GM19324 (cell line): ENCODE measurements around the gene FGF22.
"Not testable (repeated sequence)": the region's sequence is repeated elsewhere in the genome, so short reads cannot be mapped to it uniquely, and the experiment has no call there.

Experiments
- ATAC-seq: cut with Tn5 transposase; IDR thresholded peaks from one replicate; pipeline ENCODE4 v1.9.1; 2021; ENCODE audit warnings: mild to moderate bottlenecking, moderate library complexity; ENCODE audit not compliant: unreplicated experiment, low FRiP score

Gene FGF22

DNA sequence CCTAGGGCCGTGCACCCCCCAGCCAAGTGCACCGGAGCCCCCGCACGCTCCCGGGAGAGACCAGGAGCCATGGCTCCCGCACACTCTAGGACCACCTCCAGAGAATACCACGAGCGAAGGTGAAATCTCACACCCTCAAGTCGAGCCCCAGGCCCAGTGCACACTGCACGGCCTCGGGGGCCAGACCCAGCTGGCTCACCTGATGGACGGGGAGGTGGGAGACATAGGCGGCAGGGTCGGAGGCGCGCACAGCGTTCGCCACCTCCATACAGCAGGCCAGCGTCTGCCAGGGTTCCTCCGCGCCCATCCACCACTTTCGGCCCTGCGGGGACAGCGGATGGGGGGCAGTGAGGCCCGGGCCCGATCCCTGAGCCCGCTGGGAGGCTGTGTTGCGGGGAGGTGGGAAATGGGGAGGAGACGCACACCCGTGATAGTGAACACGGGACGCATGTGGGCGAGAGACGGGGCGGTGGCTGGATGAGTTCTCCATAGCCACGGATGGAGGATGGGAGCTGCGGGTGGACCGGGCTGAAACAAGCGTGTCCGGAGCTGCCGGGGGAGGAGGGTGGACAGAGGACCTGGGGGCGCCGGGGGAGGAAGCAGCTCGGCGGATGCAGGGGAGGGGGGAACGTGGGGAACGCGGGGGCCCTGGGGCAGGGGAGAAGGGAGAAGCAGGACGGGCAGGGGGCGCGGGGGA lies 19.4 kb upstream of the FGF22 start:
- no peak for ATAC-seq

GRCh38 chr19:621191-621590 lies 18.5 kb upstream of the FGF22 start:
- ATAC-seq, result not testable (repeated sequence)

GRCh38 chr19:621819-622218 lies 17.9 kb upstream of the FGF22 start:
- no peak for ATAC-seq

- no peak for ATAC-seq
Observed at GRCh38 chr19:622666-623065, 17.0 kb upstream of the FGF22 start.

DNA sequence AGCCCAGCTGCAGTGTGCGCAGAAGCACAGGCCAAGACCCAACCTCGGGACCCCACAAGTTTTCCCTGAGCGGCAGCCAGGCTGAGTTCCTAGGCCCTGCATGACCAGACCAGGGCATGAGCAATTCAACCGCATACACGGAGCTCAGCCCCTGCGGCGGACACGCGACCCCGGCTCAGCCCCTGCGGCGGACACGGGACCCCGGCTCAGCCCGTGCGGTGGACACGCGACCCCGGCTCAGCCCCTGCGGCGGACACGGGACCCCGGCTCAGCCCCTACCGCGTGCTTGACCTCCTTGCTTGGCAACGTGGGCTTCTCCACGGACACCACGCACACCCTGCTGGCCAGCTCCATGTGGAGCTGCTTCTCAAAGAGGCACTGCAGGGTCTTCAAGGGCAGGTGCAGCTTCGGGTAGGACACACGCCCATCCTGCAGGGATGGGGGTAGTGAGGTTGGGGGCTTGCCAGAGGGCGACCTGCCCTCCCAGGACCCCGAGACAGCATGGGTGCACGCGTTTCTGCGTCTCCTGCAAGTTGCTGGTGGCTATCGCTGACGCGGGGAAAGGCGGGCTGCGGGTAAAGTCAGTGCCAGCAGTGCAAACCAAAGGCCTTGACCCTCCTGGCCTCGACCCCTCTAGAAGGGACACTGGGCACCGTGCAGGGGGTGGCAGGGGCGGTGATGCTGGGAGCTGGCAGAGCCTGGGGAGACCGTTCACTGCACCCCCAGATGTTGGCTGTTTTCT lies 16.3 kb upstream of the FGF22 start:
- ATAC-seq, result no peak

- no peak for ATAC-seq
Observed at GRCh38 chr19:623974-624373, 15.7 kb upstream of the FGF22 start.

GRCh38 chr19:624433-625109 lies 15.1 kb upstream of the FGF22 start:
- ATAC-seq, result no peak

GRCh38 chr19:625257-625656 lies 14.4 kb upstream of the FGF22 start:
- ATAC-seq, result no peak

DNA sequence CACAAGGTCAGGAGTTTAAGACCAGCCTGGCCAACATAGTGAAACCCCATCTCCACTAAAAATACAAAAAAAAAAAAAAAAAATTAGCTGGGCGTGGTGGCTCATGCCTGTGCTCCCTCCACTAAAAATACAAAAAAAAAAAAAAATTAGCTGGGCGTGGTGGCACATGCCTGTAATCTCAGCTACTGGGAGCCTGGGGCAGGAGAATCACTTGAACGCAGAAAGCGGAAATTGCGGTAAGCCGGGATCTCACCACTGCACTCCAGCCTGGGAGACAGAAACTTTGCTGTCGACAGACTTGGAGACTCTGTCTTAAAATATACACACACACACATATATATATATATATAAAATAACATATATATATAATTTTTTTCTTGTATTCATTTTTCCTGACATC lies 13.1 kb upstream of the FGF22 start:
- ATAC-seq, result not testable (repeated sequence)

DNA sequence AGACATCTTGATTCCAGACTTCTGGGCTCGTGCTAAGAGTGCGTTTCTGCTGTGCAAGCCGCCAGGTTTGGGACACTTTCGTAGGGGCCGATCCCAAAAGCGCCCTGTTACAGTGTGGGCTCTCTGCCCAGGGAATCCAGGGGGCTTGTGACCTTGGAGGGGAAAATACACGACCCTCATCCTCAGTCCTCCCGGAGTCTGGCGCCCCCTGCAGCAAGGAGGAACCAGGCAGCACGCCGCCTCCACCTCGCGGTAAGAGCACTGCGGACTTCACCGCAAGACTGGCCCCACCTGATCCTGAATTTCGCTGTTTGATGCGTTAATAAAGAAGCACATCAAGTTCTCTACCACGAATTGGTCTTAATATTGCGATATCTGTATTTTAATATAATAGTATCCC lies 11.5 kb upstream of the FGF22 start:
- no peak for ATAC-seq

DNA sequence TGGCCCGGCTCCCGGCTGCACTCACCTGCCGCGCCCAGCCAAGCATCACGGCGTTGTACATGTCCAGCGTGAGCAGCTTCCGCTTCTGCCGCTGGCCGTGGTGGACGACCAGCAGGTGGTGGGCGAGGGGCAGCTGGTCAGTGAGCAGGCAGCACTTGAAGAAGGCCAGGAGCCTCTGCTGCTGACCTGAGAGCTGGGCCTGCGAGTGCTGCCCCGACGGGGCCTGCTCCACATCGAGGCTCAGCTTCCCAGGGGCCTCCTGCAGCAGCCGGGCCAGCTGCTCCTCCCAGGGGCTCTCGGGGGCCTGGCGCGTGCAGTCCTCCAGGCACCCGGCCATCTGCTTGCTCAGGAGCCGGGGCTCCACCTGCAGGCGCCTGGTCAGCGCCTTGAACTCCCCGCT lies 10.2 kb upstream of the FGF22 start:
- ATAC-seq, result not testable (repeated sequence)

GRCh38 chr19:629961-630714 lies 9.5 kb upstream of the FGF22 start:
- ATAC-seq, result no peak

GRCh38 chr19:632579-633067 lies 7.1 kb upstream of the FGF22 start:
- ATAC-seq, result peak; percentile 27

GRCh38 chr19:633068-633785 lies 6.5 kb upstream of the FGF22 start, which contains the start of gene POLRMT:
TSS of gene POLRMT (minus strand) at chr19:633537. CDS start at chr19:633512, 25 bp downstream.
- peak; percentile 90 for ATAC-seq

DNA sequence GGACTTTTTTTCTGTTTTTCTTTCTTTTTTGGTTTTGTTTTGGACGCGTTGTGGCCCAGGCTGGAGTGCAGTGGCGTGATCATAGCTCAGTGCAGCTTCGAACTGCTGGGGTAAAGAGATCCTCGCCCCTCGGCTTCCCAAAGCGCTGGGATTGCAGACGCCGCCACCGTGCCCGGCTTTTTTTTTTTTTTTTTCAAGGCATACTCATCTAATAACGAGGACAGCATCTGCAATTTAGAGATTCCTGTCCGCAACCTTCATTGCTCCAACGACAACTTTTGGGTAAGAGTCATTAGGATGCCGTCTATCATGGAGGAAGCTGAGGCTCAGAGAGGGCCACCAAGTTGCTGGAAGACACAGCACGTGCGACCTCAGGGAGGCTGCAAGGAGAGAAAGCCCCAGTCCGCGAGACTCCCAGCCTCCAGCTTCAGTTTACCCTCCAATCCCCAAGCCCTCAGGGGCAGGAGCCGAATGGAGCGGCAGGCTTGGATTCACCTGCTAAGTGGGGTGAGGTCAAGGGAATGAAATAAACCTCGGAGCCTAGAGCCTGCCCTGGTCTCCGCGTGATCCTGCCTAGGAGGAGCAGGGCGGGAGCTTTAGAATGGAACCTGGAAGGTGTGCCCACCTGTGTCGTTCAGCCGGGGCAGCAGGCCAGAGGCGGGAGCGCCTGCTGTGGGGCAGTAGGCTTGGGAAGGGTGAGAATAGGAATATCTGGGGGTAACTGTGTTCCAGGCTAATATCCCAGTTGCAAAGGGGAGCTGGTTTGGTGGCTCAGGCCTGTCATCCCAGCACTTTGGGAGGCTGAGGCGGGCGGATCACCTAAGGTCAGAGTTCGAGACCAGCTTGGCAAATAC lies 5.7 kb upstream of the FGF22 start:
- ATAC-seq, result no peak

GRCh38 chr19:634975-635652 lies 4.6 kb upstream of the FGF22 start:
- no peak for ATAC-seq

DNA sequence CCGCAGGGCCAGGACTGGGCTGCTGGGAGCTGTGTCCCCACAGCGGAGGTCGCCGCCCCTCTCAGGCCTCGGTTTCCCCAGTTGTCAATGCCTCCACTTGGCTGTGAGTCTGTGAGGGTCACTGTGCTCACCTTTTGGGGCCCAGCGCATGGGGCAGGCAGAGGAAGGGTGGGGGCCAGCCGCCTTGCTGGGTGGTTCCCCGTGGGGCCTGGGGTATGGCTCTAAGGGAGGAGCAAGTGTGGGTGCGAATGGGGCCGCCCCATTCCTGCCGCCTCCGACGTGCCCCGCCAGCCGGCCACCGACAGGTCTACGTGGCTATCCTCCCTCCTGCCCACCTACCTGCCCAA lies 800 bp upstream of the FGF22 start:
- ATAC-seq, result no peak

DNA sequence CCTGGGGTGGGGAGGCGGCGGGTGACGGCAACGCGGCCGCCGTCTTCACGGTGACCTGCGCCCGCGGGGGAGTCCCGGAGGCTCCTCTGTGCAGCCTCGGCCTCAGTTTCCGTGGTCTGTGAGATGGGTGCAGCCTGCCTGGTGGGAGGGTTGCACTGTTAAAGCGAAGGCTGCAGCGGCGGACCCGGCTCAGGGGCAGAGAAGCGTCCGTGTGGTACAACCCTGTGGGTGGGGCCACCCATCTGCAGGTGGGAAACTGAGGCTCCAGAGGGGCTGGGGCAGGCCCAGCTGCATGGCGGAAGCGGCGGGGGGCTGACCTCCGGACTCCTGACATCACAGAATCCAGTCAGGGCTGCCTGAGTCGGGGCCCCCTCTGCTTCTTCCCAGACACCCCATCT lies 481 bp downstream of the FGF22 start:
- no peak for ATAC-seq
